AG10803 (cell line): ENCODE results near the gene CCDC12.

Experiments used
- DNase-seq: peaks from one replicate; pipeline ENCODE4 v3.0.0; 2010; ENCODE audit warnings: low read depth
- H3K4me3 ChIP-seq: 2 replicates; pipeline ENCODE4 v1.5.1; 2011; ENCODE audit warnings: mild to moderate bottlenecking, low read length, control low read depth
- CTCF ChIP-seq: conservative IDR thresholded peaks from 2 replicates; pipeline ENCODE4 v1.5.1; 2011; ENCODE audit warnings: mild to moderate bottlenecking, low read length, control low read depth, inconsistent platforms

CCDC12 gene

DNA sequence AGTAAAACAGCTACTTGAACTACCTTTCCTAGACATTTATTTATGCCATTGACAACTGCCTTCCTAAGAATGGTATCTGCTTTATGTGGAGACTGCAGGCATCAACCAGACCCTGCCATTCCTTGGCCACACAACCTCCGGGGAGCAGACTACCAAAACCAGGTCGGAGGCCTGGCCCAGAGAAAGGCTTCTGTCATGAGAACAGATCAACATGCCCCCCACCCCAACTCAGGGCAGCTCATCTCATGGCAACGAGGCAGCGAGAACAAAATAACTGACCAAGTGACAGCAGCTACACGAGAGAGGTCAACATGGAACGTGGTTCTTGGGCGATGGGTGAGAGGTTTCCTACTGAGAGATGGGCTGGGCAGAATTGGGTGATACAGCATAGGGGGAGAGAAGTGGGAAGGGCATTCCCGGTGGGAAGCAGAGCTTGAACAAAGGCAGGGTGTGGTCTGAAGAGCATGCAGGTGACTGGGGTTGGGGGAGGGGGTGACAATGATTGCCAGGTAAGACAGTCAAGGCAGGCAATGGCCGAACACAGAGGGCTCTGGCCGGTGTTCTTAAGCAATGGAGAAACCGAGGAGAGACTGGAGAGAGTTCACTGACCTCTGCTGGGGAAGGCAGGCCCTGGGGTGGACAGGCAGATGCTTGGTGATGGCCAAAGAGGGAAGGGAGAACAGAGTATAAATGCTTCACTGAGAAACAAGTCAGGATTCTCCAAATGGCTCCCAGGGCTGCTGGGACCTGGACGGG, 33.9 kb downstream of the CCDC12 start:
- H3K4me3 ChIP-seq: no peak overlapping the region
- DNase-seq: no peak

DNA sequence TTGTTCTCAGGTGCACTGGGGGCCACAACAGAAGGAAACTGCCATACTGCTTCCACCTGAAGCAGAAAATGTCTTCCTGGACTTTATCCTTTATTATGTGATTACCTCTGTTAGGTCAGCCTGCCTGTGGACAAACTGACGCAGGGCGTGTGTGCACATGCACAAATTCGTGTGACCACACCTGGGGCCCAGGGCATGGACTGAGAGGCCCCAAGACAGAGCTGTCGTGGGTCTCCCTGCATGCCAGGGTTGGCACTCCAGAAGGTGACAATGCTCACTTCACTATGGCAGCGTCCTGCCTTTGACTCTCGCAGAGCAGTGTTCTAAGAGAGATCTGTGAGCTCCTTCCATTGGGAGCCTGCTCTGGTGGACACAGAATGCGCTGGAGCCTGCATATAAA, 34.5 kb downstream of the CCDC12 start:
- no peak overlapping the region for H3K4me3 ChIP-seq
- TF ChIP-seq CTCF: no peak
- DNase-seq: no peak

More for the DNA sequence above, 33.9 kb downstream of the CCDC12 start:
- no peak for TF ChIP-seq CTCF

- H3K4me3 ChIP-seq: no peak overlapping the region
- TF ChIP-seq CTCF: no peak
- DNase-seq: no peak
These were observed 36.7 kb downstream of the CCDC12 start for GRCh38 chr3:46939578-46940445.

- no peak for TF ChIP-seq CTCF
- no peak for DNase-seq
- no peak overlapping the region for H3K4me3 ChIP-seq
These were observed 38.4 kb downstream of the CCDC12 start for GRCh38 chr3:46938118-46938517.

DNA sequence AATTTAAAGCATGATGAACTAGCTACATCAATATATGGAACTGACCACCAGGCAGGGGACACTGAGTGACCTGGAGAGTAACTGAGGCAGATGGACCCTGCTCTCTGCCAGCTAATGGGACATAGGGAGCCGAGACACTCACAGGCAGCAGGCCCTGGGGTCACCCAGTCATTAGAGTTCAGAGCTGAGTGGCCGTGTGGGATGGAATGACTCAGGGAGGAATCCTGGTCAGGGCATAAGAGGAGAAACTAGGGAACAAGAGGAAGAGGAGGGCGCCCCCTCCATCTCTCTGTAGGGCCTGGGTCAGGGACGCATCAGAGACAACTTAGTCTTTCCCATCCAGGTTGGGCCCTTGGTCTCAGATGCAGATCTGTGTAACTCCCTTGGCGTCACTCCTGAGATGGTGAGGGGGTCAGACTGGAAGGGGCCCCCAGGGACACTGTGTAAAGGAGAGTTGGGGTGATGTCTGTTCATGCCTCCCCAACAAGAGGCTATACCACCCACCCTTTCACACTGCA, 39.8 kb downstream of the CCDC12 start:
- TF ChIP-seq CTCF: no peak
- no peak overlapping the region for H3K4me3 ChIP-seq
- DNase-seq: peak; percentile 20

DNA sequence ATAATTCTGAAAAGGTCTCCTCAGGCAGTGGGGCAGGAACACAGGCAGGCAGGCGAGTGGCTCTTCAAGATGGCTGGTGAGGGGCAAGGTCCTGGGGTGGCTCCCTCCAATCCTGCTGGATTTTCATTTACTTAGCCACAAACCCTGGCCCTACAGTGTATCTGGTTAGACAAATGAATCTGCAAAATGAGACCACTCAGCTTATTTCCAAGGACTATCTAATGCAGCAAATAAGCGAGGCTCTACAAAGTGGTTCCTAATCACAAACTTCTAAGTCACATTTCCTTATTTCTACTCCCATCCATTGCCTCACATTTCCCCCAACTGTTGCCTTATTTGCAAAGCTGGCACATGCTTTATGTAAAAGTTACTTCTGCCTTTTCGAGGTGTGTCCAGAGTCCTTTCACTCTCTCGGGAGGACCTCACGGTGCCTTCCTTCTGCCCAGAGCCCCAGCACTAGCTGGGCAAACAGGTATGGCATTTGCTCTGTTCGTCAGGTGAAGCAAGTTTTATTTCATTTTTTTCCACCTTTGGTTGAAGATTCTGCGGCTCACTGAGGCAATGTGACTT, 40.5 kb downstream of the CCDC12 start:
- no peak for DNase-seq
- no peak for TF ChIP-seq CTCF
- no peak overlapping the region for H3K4me3 ChIP-seq
